ENCODE results near the gene ARHGEF19. TPM values are rescaled to one million over a fixed set of nuclear protein-coding genes. Genes with fewer than 3 reads are reported as not detected.

ARHGEF19 gene
- total and polyA plus RNA-seq, 10 of the 15 experiments (the other 5 are each of a cell fraction or from before 2014, with no cell fraction given): 0.15 to 2.9 (median 0.67) TPM; not detected in 1

- Histone ChIP-seq H3K4me3 (no peak overlapping the region), H2AFZ (ENCODE audit: control insufficient read depth, low read depth, low read length) (no peak overlapping the region), H3K36me3 (ENCODE audit: control insufficient read depth in 2 of 2, insufficient read depth in 2 of 2, low read length in 1 of 2) (no peaks in the 10 kb centered on the region), H3K9ac (ENCODE audit: control insufficient read depth, insufficient read depth, low read length) (no peak overlapping the region), H3K79me2 (ENCODE audit: control insufficient read depth, insufficient read depth, low read length) (no peaks in the 10 kb centered on the region), H3K27ac (ENCODE audit: control insufficient read depth, insufficient read depth) (no peak overlapping the region), H3K9me3 (replicated peaks; ENCODE audit: control insufficient read depth, insufficient read depth, low read length) (no peaks in the 10 kb centered on the region), H3K4me1 (ENCODE audit: control insufficient read depth, insufficient read depth, low read length) (peaks cover 8% of the 10 kb centered on the region), H3K4me2 (ENCODE audit: control insufficient read depth, insufficient read depth) (no peak overlapping the region), H4K20me1 (ENCODE audit: control insufficient read depth, insufficient read depth) (no peaks in the 10 kb centered on the region), H3K27me3 (replicated peaks in 1 of 2; ENCODE audit: control insufficient read depth in 2 of 2, insufficient read depth in 2 of 2, low read length in 1 of 2) (peaks cover 3 to 6% of the 10 kb centered on the region in 2 experiments; a peak in 3 of 4 replicates)
- POLR2A ChIA-PET: no interaction called here
- no peak for TF ChIP-seq RELB (IDR thresholded peaks at IDR 0.05; ENCODE audit: low read depth)
- no peak for TF ChIP-seq MLLT1 (IDR thresholded peaks at IDR 0.05)
- no peak for TF ChIP-seq YY1 (IDR thresholded peaks at IDR 0.05; ENCODE audit: low read depth, low read length)
- SMC1A ChIA-PET (ENCODE audit: uncharacterized antibody, unreplicated experiment): no interaction called here
- CTCF ChIA-PET: interaction anchor here (3.0 kb wide), 1 partner anchor 70 kb away, joined by 13 read pairs; no protein-coding TSS in a partner anchor
- WGBS (ENCODE audit: insufficient coverage, insufficient replicate concordance, low lambda C conversion rate, missing lambda C conversion rate): 54% methylated on average over 15 of the region's 16 CpGs
- FAIRE-seq (no peak), ATAC-seq (no peak), DNase-seq (ENCODE audit: low read depth, low spot score) (no peak)
- intact Hi-C loops (cut with micrococcal nuclease; ENCODE audit: unreplicated experiment) (no loop called here), in situ Hi-C loops (cut with MboI) (no loop called here)
- no TSS peak for BruUV-seq (replicated peaks)
- RAD21 ChIA-PET (ENCODE audit: unreplicated experiment): no interaction called here
Measured at GRCh38 chr1:16152481-16153087, 59.9 kb downstream of the ARHGEF19 start.

All from GM12878 (cell line).